NCI-H345 treated with DMSO at 0.1 percent for 48 hours (cell line): ENCODE results near the gene DCBLD2.

Source experiments
- DNase-seq: peaks from one replicate; lab custom pipeline; 2025; ENCODE audit not compliant: unreplicated experiment; lab: John Stamatoyannopoulos, UW

The DCBLD2 gene

DNA sequence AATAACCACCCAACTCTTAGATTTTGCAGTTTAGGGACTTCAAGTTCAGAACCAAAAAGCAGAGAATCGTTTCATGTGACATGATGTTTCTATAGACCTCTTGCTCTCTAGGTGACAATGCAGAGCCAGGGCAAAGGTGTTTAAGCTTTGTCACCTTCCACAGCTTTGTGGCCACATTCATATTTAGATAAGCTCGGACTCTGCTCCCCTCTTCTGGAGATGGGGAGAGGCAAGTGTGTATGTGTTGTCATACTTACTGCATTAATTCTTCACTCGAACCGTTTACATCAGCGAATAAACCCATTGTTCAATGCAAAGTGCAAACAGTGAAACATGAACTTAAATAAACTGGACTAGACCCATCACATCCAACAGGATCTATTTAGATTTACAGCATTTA, 105.2 kb downstream of the DCBLD2 start:
- DNase-seq: no peak

DNA sequence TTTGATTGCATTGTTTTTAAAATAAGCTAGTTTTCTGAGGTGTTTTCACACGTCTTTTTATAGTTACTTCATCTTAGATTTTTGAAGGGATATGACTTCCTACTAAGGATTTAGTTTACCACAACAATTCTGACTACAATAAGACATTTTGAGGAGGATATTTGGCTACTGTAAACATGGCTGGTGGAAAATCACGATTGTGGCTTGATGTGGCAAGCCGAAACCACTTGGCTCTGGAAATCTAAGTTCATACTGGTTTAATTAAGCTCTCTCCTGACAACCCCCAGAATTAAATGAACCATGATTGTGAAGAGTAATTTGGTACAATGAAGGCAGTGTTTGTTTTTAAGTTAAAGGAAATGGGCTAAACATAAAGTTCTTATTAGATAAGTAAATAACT, 107.5 kb downstream of the DCBLD2 start:
- no peak for DNase-seq

DNA sequence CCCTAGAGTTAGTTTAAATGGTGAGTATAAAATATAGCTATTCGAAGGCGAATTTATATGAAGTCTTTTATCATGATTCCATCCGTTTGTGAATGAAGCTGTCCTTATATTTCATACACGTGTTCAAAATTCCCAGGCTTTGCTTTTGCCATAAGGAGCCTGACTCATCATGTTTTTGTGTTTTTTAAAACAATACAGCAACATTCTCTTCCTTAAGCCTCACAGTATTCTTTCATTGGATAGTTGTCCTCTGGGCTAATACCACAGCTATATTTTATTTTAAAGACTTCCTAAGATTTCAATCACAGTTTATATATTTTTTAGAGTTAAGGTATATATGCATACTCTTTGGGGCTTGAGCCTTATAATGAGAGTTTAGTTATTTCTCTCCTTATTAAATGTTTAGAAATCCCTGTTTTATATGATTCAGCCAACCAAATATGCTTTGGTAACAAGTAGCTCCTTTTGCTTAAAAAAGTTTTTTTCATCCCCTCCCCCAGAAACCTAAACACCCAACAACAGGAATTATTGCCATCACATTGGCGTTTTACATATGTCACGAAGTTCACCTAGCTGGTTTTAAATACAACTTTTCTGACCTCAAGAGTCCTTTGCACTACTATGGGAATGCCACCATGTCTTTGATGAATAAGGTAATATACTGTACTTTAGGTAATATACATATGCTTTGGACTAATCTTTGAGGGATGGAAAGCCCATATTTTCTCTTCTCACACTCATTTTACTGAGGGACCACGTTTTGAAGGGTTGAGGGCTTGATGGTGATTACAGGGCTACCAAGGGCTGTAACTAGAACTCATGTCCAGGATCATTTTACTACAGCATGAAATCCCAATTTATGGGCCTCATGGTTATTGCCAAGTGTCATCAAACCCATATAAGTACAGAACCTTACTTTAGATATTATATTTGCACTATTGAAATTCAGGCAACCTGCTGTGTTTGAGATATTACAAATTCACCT, 109.9 kb downstream of the DCBLD2 start:
- DNase-seq: no peak

GRCh38 chr3:98788651-98789050, 112.8 kb downstream of the DCBLD2 start:
- DNase-seq: no peak

- DNase-seq: no peak
Observed at GRCh38 chr3:98787181-98787580, 114.3 kb downstream of the DCBLD2 start.

GRCh38 chr3:98786364-98787006, 115.0 kb downstream of the DCBLD2 start:
- DNase-seq: no peak

DNA sequence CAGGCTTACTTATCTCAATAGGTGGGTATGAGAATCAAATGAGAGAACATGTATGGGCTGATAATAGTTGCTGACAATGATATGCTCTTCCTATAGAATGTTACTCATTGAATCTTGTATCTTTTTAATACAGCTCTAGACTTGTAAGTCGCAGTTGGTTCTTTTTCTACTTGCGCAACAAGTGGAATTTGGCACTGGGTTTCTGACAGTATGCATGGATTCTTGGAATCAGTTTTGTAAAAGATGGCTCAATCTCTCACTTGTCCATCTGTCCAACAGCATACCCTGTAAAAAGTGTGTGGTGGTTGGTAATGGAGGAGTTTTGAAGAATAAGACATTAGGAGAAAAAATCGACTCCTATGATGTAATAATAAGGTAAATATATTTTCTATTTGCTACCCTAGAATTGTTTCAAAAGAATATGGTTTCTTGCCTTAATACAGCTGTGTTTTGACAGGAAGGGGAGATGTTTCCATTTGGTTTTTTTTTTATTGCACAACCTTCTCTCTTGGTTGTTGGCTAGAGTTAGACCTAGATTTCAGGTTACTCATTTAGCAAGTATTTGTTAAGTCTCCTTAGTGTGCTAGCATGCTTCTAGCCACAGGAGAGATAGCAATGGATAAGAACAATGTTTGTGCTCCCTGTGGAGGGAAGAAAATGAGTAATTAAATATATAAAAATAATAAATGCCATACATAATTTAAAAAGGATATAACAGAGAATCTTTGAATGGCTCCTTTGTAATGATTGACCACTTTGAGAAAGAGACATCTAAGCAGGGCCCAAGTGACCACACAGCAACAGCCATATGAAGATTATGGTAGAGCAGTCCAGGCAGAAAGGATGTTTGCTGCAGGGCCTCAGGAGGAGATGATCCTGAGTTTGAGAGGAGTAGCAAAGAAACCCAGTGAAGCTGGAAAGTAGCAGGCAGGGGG, 116.6 kb downstream of the DCBLD2 start:
- DNase-seq: no peak

DNA sequence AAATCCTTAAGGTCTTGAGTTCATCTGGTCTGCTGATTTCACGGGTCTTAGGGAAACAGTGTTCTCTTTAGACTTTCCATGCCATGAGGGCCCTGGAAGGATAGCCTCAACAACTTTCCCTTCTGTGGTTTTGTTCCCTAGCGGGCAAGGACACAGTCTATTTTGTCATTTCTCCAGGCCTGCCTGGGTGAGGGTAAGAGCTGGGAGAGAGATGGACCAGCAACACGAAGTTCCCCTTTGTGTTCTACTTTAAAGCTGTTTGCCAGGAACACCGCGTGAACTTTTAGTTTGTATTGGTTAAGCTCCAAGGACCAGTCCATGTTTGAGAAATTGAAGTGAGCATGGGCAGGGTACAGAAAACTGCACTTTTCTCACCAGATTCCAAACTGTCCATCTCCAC, 117.5 kb downstream of the DCBLD2 start:
- no peak for DNase-seq

DNA sequence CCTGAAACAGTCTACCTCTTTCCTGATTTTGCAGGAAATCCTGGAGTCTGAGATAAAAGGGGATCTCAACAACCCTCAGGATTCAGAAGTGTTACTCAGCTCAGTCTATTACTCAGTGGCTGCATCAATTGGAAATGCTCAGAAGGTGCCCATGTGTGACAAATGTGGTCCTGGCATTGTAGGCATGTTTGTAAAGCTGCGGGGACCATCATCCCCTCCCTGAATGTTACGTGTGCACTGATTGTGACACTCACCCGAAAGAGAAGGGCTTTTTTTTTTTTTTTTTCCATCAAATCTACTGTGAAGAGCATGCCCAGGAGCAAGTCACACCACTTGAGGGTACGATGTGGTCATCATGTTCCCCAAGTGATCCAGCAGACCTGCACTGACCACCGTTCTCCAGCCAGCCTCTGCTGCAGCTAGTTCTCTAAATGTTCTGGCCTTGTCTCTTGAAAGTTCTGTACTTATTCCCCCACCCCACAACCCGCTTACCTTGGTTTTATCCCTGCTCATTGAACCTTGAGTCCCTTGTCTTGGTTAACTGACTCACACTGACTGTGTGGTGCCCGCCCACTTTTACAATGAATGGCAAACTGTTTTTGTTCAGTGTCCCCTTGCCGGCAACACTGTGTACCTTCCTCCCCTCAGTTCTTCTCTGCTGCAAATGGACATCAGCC, 118.5 kb downstream of the DCBLD2 start:
- no peak for DNase-seq

- no peak for DNase-seq
Observed at GRCh38 chr3:98780343-98780742, 121.2 kb downstream of the DCBLD2 start.

DNA sequence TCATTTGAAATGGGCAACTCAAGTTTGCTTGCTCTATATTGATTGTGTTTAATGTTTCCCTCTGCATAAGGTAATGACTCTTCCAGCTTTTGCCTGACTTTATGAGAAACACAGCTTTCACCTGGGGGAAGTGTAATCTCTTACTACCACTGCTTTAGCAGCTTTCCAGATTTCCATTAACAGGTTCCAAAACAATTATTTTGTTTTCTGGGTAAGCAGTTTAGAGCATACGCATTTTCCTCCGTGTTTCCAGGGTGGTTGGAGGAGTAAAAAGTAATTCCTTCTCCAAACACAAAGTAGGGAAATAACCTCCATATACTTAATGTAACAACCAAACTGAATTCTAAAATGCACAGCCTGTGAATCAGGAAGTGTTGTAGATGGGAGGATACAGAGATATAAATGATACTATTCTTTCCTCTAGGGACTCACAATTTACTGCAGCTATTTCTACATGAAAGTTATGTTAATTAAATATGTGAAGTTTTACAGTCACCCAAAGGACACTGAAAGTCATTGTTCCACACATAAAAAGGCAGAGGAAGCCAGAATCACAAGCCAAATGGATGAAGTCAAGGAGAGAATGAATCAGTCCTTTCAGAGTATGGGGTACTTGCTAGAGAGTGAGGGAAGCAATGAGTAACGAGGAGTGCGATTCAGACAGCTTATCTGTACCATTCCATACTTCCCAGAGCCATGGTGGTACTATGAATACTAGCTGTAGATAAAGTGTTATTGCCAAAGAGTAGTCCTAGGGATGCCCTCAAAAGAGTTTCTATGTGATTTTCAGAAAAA, 121.8 kb downstream of the DCBLD2 start:
- DNase-seq: no peak

DNA sequence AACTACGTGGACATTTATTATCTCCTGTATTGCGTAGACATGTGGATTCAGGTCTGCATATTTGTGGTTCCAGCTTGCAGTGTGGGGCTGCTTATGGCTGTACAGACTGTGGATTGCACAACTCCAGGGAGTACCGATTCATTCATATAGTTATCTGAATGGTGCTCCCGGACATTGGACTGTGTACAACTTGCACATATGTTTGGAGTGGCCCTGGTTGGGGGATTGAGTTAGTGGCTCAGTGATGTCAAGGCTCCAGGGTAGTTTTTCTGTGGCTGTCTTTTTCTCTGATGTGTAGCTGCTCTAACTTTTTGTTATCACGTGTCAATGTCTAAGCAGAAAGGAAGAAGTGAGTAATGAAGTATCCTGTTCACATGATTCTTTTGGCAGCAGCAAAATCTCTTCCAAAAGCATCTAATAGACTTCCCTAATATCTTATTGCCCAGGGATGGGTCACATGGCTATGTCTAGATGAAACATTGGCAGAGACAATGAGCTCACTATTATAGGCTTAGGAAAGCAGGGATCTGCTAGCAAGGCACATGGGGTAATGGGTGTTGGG, 122.6 kb downstream of the DCBLD2 start:
- no peak for DNase-seq

DNA sequence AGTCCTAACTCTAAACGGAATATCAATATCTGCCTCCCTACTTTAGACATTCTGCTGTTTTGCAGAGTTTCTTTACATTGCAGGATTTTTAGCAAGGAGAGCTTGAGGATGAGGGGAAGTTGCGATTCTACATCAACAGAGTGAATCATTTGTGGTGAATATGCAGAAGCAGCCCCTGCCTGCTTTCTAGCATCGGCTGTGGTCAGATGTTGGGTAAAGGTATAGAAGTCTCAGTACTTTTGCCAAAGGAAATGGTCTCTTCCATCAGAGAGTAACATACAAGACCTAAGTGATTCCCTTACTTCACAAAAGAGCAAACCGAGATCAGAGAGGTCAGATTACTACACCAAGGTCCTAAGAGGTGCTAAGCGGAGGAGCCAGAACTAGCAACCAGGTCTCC, 123.1 kb downstream of the DCBLD2 start:
- DNase-seq: no peak

GRCh38 chr3:98777801-98778220, 123.7 kb downstream of the DCBLD2 start:
- no peak for DNase-seq

- DNase-seq: no peak
Observed at GRCh38 chr3:98777286-98777685, 124.2 kb downstream of the DCBLD2 start.

DNA sequence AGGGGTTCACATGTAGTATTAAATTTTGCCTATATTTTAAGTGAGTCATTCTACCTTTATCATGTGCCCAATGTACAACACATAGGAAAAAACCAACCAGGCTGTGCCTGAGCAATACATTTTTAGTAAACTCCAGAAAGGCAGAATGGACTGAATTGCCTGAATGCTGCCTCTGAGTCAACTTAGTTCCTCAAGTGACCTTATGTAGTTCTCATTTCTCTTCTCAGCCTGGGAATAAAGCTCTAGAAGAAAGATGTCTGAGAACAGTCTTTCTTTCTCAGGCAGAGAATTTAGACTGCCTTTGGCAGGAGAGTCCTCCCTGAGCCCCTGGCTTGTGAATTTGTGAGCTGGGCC, 125.4 kb downstream of the DCBLD2 start:
- DNase-seq: no peak

- no peak for DNase-seq
Observed at GRCh38 chr3:98775459-98776139, 125.9 kb downstream of the DCBLD2 start.

DNA sequence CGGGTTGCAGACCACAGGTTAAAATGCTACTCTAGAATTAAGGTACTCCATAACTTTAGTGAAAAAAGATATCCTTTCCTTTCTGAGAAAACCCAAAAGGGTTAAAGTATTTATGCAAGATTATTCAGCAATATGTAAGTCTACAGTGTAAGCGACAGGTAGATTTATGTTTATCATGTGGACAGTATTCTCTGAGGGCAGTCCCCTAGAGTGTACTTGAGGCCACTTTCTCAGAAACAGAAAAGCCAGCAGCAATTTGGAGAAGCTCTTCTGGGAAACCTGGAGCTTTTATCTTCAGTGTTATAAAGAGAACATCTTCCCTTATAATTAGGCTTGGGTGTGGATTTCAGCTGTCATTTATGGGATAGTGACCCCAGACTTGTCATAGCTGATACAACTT, 129.5 kb downstream of the DCBLD2 start:
- DNase-seq: no peak
